HEK293 (cell line): ENCODE data around the gene KIF17.

Source experiments
- CTCF ChIA-PET: fragments of 350-600 bp; formaldehyde crosslinking; extraction: SDS; loops from one replicate; lab custom pipeline; 2021; ENCODE audit warnings: antibody characterized with exemption; lab: Yijun Ruan, JAX
- POLR2A ChIA-PET: fragments of 300-600 bp; formaldehyde crosslinking; extraction: SDS; loops from one replicate; lab custom pipeline; 2020; ENCODE audit warnings: antibody characterized with exemption, inconsistent platforms; lab: Yijun Ruan, JAX
- H3K27ac ChIP-seq: fragments of 200-500 bp; sonication (Bioruptor generic); 2 replicates; pipeline ENCODE4 v1.5.1; 2014; ENCODE audit warnings: low read depth, low read length, control low read depth, inconsistent platforms; ENCODE audit errors: extremely low read depth
- H3K36me3 ChIP-seq, 2 experiments: fragments of 200-500 bp in 1 of 2; sonication (Bioruptor generic) in 1 of 2; 1 replicate in 1 of 2; 2 replicates in 1 of 2; pipeline ENCODE4 v1.5.1; 2014 to 2017; ENCODE audit warnings: inconsistent platforms in 2 of 2, low read length in 2 of 2; ENCODE audit not compliant: control insufficient read depth in 2 of 2, insufficient read depth in 1 of 2
- H3K4me1 ChIP-seq: fragments of 200-500 bp; sonication (Bioruptor generic); 2 replicates; pipeline ENCODE4 v1.5.1; 2014; ENCODE audit warnings: mild to moderate bottlenecking, low read length, inconsistent platforms; ENCODE audit not compliant: control insufficient read depth, insufficient read depth
- H3K4me3 ChIP-seq: 2 replicates; pipeline ENCODE4 v1.5.1; 2011; ENCODE audit warnings: low read depth, mild to moderate bottlenecking, control low read depth, low read length, moderate library complexity
- H3K9me3 ChIP-seq: fragments of 200-500 bp; sonication (Bioruptor generic); 2 replicates; pipeline ENCODE4 v1.5.1; 2014; ENCODE audit warnings: low read depth, low read length, inconsistent platforms; ENCODE audit not compliant: control insufficient read depth, insufficient read depth
- GLI2 ChIP-seq: fragments of 450-650 bp; formaldehyde crosslinking; IDR thresholded peaks from 2 replicates; pipeline ENCODE4; 2017; ENCODE audit warnings: missing biosample characterization, missing genetic modification characterization, low read depth, borderline replicate concordance
- GLIS1 ChIP-seq: fragments of 450-650 bp; formaldehyde crosslinking; IDR thresholded peaks from 2 replicates; pipeline ENCODE4 v1.5.1; 2016; ENCODE audit warnings: missing biosample characterization, missing genetic modification characterization
- HOXA7 ChIP-seq: sonication (generic); formaldehyde crosslinking; IDR thresholded peaks from 2 replicates; pipeline ENCODE4 v1.8.1; 2022; ENCODE audit warnings: missing genetic modification reagents, borderline replicate concordance
- MZF1 ChIP-seq: fragments of 450-650 bp; formaldehyde crosslinking; IDR thresholded peaks from 2 replicates; pipeline ENCODE4 v1.5.1; 2017; ENCODE audit warnings: missing biosample characterization, missing genetic modification characterization, borderline replicate concordance
- TRIM28 ChIP-seq: IDR thresholded peaks from 2 replicates; pipeline ENCODE4 v1.6.1; 2011; ENCODE audit warnings: low read length, control low read depth, borderline replicate concordance
- ZFP69B ChIP-seq: fragments of 450-650 bp; formaldehyde crosslinking; IDR thresholded peaks from 2 replicates; pipeline ENCODE4 v1.5.1; 2016; ENCODE audit warnings: missing biosample characterization, missing genetic modification characterization
- ZNF132 ChIP-seq: fragments of 450-650 bp; formaldehyde crosslinking; IDR thresholded peaks from 2 replicates; pipeline ENCODE4 v1.5.1; 2017; ENCODE audit warnings: missing biosample characterization, missing genetic modification characterization, borderline replicate concordance
- ZNF133 ChIP-seq: fragments of 450-650 bp; formaldehyde crosslinking; IDR thresholded peaks from 2 replicates; pipeline ENCODE4 v1.5.1; 2016; ENCODE audit warnings: missing biosample characterization, missing genetic modification characterization
- ZNF302 ChIP-seq: fragments of 450-650 bp; formaldehyde crosslinking; IDR thresholded peaks from 2 replicates; pipeline ENCODE4 v1.5.1; 2016; ENCODE audit warnings: missing biosample characterization, missing genetic modification characterization, low read depth
- ZNF324 ChIP-seq: fragments of 450-650 bp; formaldehyde crosslinking; IDR thresholded peaks from 2 replicates; pipeline ENCODE4 v1.5.1; 2016; ENCODE audit warnings: missing biosample characterization, missing genetic modification characterization
- ZNF510 ChIP-seq: fragments of 450-650 bp; formaldehyde crosslinking; IDR thresholded peaks from 2 replicates; pipeline ENCODE4 v1.5.1; 2018; ENCODE audit warnings: mild to moderate bottlenecking, missing genetic modification characterization, missing biosample characterization; ENCODE audit not compliant: insufficient replicate concordance
- ZNF548 ChIP-seq: fragments of 450-650 bp; formaldehyde crosslinking; IDR thresholded peaks from 2 replicates; pipeline ENCODE4 v1.5.1; 2016; ENCODE audit warnings: missing biosample characterization, missing genetic modification characterization
- ZNF549 ChIP-seq: fragments of 450-650 bp; IDR thresholded peaks from 2 replicates; pipeline ENCODE4 v1.5.1; 2018; ENCODE audit warnings: missing biosample characterization, missing genetic modification characterization, mild to moderate bottlenecking, inconsistent platforms, moderate library complexity
- ZNF560 ChIP-seq: fragments of 450-650 bp; formaldehyde crosslinking; IDR thresholded peaks from 2 replicates; pipeline ENCODE4 v1.5.1; 2017; ENCODE audit warnings: missing biosample characterization, missing genetic modification characterization, borderline replicate concordance
- ZNF596 ChIP-seq: fragments of 450-650 bp; IDR thresholded peaks from 2 replicates; pipeline ENCODE4 v1.5.0; 2018; ENCODE audit warnings: missing biosample characterization, mild to moderate bottlenecking, missing genetic modification characterization, moderate library complexity
- ZNF621 ChIP-seq: fragments of 450-650 bp; formaldehyde crosslinking; IDR thresholded peaks from 2 replicates; pipeline ENCODE4 v1.5.1; 2017; ENCODE audit warnings: missing biosample characterization, missing genetic modification characterization
- ZNF768 ChIP-seq: fragments of 450-650 bp; formaldehyde crosslinking; IDR thresholded peaks from 2 replicates; pipeline ENCODE4 v1.5.1; 2018; ENCODE audit warnings: missing biosample characterization, mild to moderate bottlenecking, missing genetic modification characterization
- ZSCAN30 ChIP-seq: fragments of 450-650 bp; IDR thresholded peaks from 2 replicates; pipeline ENCODE4 v1.5.1; 2018; ENCODE audit warnings: missing biosample characterization, mild to moderate bottlenecking, missing genetic modification characterization, moderate library complexity
- TF ChIP-seq, protein P1 (sequence below): fragments of 450-650 bp; formaldehyde crosslinking; IDR thresholded peaks from 2 replicates; pipeline ENCODE4 v1.5.1; 2017; ENCODE audit warnings: missing biosample characterization, missing genetic modification characterization
- TF ChIP-seq, protein P2 (sequence below): fragments of 450-650 bp; formaldehyde crosslinking; IDR thresholded peaks from 2 replicates; pipeline ENCODE4 v1.5.1; 2016; ENCODE audit warnings: missing biosample characterization, missing genetic modification characterization, low read depth
- TF ChIP-seq, protein P3 (sequence below): fragments of 450-650 bp; formaldehyde crosslinking; IDR thresholded peaks from 2 replicates; pipeline ENCODE4 v1.5.1; 2016; ENCODE audit warnings: missing biosample characterization, missing genetic modification characterization
- TF ChIP-seq, protein P4 (sequence below): fragments of 450-650 bp; formaldehyde crosslinking; IDR thresholded peaks from 2 replicates; pipeline ENCODE4 v1.5.1; 2017; ENCODE audit warnings: missing biosample characterization, missing genetic modification characterization
- TF ChIP-seq, protein P5 (sequence below): IDR thresholded peaks from 2 replicates; pipeline ENCODE4 v1.6.1; 2011; ENCODE audit warnings: mild to moderate bottlenecking, low read depth, low read length, borderline replicate concordance

Gene KIF17

DNA sequence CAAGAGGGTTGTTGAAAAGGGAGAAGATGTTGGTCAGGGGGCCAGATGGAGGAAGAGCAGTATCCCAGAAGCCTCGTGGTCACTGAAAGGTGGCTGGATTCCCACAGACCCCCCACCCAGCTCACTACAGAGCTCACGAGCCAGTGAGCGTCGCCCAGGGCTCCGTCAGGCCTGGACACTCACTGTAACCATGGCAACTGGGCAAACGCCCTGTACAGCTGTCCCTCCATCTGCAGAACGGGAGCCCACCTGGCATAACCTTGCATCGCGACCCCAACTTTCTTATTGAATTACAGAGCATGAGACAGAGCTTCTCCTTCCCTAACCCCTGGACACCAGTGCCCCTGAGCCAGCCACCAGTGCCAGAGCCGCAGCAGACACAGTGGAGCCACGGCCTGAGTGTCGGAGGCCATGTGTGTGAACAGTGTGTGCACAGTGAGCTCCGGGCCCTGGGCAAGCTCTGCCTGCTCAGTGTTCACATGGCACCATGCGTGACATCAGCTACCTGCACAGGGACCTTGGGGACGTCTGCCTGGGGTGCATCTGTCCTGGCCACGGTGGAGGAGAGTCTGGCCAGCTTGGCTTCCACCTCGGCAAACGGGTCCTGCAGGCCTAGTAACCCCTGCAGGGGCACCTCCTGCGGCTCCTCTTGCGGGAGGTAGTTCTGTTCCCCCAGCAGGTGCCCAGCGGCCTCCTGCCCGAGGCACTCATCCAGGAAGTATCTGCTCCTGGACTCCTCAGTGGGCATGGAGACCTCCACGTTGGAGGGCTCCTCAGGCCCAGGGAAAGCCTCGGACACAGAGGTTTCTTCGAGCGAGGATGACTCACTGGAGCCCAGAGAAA lies 30.7 kb downstream of the KIF17 start (continued):
- TF ChIP-seq, protein P1, sequence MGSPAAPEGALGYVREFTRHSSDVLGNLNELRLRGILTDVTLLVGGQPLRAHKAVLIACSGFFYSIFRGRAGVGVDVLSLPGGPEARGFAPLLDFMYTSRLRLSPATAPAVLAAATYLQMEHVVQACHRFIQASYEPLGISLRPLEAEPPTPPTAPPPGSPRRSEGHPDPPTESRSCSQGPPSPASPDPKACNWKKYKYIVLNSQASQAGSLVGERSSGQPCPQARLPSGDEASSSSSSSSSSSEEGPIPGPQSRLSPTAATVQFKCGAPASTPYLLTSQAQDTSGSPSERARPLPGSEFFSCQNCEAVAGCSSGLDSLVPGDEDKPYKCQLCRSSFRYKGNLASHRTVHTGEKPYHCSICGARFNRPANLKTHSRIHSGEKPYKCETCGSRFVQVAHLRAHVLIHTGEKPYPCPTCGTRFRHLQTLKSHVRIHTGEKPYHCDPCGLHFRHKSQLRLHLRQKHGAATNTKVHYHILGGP, result no peak
- TF ChIP-seq ZNF510 (tag by site-specific recombination), result no peak
- TF ChIP-seq, protein P2, sequence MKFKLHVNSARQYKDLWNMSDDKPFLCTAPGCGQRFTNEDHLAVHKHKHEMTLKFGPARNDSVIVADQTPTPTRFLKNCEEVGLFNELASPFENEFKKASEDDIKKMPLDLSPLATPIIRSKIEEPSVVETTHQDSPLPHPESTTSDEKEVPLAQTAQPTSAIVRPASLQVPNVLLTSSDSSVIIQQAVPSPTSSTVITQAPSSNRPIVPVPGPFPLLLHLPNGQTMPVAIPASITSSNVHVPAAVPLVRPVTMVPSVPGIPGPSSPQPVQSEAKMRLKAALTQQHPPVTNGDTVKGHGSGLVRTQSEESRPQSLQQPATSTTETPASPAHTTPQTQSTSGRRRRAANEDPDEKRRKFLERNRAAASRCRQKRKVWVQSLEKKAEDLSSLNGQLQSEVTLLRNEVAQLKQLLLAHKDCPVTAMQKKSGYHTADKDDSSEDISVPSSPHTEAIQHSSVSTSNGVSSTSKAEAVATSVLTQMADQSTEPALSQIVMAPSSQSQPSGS (tag by site-specific recombination), result no peak
- no peak for TF ChIP-seq TRIM28
- TF ChIP-seq ZNF133 (tag by site-specific recombination), result no peak
- 0 out of 2 replicates have a peak, but pooled peaks have one; percentile 7 for TF ChIP-seq GLIS1
- no peak for TF ChIP-seq ZNF549 (tag by site-specific recombination)
- no peak for TF ChIP-seq HOXA7 (CRISPR knock-in tag)

DNA sequence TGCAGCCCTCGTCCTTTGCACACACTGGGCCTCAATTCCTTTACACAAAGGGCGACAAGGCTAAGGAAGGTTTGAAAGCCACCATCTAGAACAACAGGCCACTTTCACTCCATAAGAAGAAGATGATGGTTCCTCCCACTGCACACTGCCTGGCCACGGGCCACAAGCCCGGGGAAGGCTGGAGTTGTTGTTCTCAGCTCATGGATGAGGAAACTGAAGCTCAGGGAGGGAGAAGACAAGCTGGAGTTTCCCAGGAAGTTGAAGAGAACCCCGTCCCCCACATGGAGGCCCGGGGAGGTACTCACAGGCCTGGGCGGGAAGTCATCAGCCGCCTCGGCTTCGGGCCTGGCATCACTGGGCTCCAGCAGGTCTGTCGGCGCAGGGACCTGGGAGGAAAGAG lies 32.1 kb downstream of the KIF17 start:
- Histone ChIP-seq H3K4me3 (no peak overlapping the region), H3K9me3 (no peaks in the 10 kb centered on the region), H3K4me1 (no peaks in the 10 kb centered on the region), H3K36me3 (peaks cover 0 to 9% of the 10 kb centered on the region in 2 experiments; a peak in 1 of 3 replicates), H3K27ac (no peak overlapping the region)
- POLR2A ChIA-PET, result no interaction called here
- CTCF ChIA-PET, result interaction anchor here (0.6 to 0.9 kb wide), 2 partner anchors 10 to 11 kb away, joined by 3 to 5 read pairs; no protein-coding TSS in a partner anchor
- TF ChIP-seq ZNF768 (tag by site-specific recombination) (no peak), ZNF548 (tag by site-specific recombination) (no peak), ZNF621 (tag by site-specific recombination) (no peak), ZNF596 (tag by site-specific recombination) (no peak), ZNF324 (no peak), ZNF302 (no peak), ZNF560 (tag by site-specific recombination) (no peak), ZSCAN30 (tag by site-specific recombination) (no peak), ZNF132 (tag by site-specific recombination) (no peak), GLI2 (tag by site-specific recombination) (no peak), ZFP69B (tag by site-specific recombination) (no peak), MZF1 (tag by site-specific recombination) (no peak)
- TF ChIP-seq, protein P3, sequence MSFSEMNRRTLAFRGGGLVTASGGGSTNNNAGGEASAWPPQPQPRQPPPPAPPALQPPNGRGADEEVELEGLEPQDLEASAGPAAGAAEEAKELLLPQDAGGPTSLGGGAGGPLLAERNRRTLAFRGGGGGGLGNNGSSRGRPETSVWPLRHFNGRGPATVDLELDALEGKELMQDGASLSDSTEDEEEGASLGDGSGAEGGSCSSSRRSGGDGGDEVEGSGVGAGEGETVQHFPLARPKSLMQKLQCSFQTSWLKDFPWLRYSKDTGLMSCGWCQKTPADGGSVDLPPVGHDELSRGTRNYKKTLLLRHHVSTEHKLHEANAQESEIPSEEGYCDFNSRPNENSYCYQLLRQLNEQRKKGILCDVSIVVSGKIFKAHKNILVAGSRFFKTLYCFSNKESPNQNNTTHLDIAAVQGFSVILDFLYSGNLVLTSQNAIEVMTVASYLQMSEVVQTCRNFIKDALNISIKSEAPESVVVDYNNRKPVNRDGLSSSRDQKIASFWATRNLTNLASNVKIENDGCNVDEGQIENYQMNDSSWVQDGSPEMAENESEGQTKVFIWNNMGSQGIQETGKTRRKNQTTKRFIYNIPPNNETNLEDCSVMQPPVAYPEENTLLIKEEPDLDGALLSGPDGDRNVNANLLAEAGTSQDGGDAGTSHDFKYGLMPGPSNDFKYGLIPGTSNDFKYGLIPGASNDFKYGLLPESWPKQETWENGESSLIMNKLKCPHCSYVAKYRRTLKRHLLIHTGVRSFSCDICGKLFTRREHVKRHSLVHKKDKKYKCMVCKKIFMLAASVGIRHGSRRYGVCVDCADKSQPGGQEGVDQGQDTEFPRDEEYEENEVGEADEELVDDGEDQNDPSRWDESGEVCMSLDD (tag by site-specific recombination), result no peak
- TF ChIP-seq, protein P4, sequence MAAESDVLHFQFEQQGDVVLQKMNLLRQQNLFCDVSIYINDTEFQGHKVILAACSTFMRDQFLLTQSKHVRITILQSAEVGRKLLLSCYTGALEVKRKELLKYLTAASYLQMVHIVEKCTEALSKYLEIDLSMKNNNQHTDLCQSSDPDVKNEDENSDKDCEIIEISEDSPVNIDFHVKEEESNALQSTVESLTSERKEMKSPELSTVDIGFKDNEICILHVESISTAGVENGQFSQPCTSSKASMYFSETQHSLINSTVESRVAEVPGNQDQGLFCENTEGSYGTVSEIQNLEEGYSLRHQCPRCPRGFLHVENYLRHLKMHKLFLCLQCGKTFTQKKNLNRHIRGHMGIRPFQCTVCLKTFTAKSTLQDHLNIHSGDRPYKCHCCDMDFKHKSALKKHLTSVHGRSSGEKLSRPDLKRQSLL (tag by site-specific recombination), result no peak
- TF ChIP-seq, protein P5, sequence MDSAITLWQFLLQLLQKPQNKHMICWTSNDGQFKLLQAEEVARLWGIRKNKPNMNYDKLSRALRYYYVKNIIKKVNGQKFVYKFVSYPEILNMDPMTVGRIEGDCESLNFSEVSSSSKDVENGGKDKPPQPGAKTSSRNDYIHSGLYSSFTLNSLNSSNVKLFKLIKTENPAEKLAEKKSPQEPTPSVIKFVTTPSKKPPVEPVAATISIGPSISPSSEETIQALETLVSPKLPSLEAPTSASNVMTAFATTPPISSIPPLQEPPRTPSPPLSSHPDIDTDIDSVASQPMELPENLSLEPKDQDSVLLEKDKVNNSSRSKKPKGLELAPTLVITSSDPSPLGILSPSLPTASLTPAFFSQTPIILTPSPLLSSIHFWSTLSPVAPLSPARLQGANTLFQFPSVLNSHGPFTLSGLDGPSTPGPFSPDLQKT, result no peak
- TF ChIP-seq, all 188 proteins: peak for 0
